GM23338 (cell line): ENCODE results near the gene HECTD1. TPM values are rescaled to one million over a fixed set of nuclear protein-coding genes. Genes with fewer than 3 reads are reported as not detected.
A peak's percentile ranks its signal among the peaks of the same experiment; 100 is the strongest.

Experiments used
- ATAC-seq: fragments of 200-7000 bp; cut with Tn5 transposase; 3 replicates; pipeline ENCODE4 v1.9.1; 2020
- DNase-seq: peaks from one replicate; pipeline ENCODE4 v3.0.0-alpha.2; 2015; ENCODE audit warnings: low spot score
- H2AFZ ChIP-seq: fragments of 200-600 bp; sonication (generic); 2 replicates; pipeline ENCODE4 v1.8.0; 2016; ENCODE audit warnings: antibody characterized with exemption, mild to moderate bottlenecking, moderate library complexity
- H3F3A ChIP-seq: fragments of 200-600 bp; sonication (generic); replicated peaks from 2 replicates; pipeline ENCODE4 v1.8.0; 2017; ENCODE audit warnings: antibody characterized with exemption, mixed run types, low read depth
- H3K27ac ChIP-seq: fragments of 200-600 bp; sonication (generic); 2 replicates; pipeline ENCODE4 v1.6.1; 2016; ENCODE audit warnings: low read depth
- H3K27me3 ChIP-seq: fragments of 200-600 bp; sonication (generic); 2 replicates; pipeline ENCODE4 v1.8.0; 2016; ENCODE audit warnings: mild to moderate bottlenecking, mixed run types, moderate library complexity; ENCODE audit not compliant: insufficient read depth
- H3K36me3 ChIP-seq: fragments of 200-600 bp; sonication (generic); 2 replicates; pipeline ENCODE4 v1.8.0; 2016; ENCODE audit warnings: mild to moderate bottlenecking; ENCODE audit not compliant: insufficient read depth
- H3K4me1 ChIP-seq: fragments of 200-600 bp; sonication (generic); 2 replicates; pipeline ENCODE4 v1.8.0; 2016; ENCODE audit warnings: mild to moderate bottlenecking, moderate library complexity; ENCODE audit not compliant: insufficient read depth
- H3K4me2 ChIP-seq: fragments of 200-600 bp; sonication (generic); 2 replicates; pipeline ENCODE4 v1.7.1; 2017; ENCODE audit warnings: mixed run types
- H3K4me3 ChIP-seq: fragments of 200-600 bp; sonication (generic); 2 replicates; pipeline ENCODE4 v1.6.1; 2016; ENCODE audit warnings: mixed run types
- H3K79me2 ChIP-seq: fragments of 200-600 bp; sonication (generic); replicated peaks from 2 replicates; pipeline ENCODE4 v1.8.0; 2017; ENCODE audit warnings: mild to moderate bottlenecking; ENCODE audit not compliant: insufficient read depth
- H3K9me2 ChIP-seq: fragments of 200-600 bp; sonication (generic); 2 replicates; pipeline ENCODE4 v1.8.0; 2017; ENCODE audit not compliant: insufficient read depth
- H4K20me1 ChIP-seq: fragments of 200-600 bp; sonication (generic); replicated peaks from 2 replicates; pipeline ENCODE4 v1.8.0; 2017; ENCODE audit warnings: mild to moderate bottlenecking; ENCODE audit not compliant: insufficient read depth
- H3K27ac Mint-ChIP-seq: 2 replicates; pipeline ENCODE4 v1.8.0; 2020; ENCODE audit warnings: inconsistent platforms, mild to moderate bottlenecking, moderate library complexity, mixed read lengths
- H3K27me3 Mint-ChIP-seq: 3 replicates; pipeline ENCODE4 v1.8.0; 2022; ENCODE audit warnings: low read depth, mild to moderate bottlenecking, moderate library complexity, mixed read lengths, inconsistent platforms; ENCODE audit not compliant: insufficient read depth, poor library complexity
- H3K36me3 Mint-ChIP-seq: 3 replicates; pipeline ENCODE4 v1.8.0; 2021; ENCODE audit warnings: low read depth, mild to moderate bottlenecking, inconsistent platforms, moderate library complexity, mixed read lengths
- H3K4me1 Mint-ChIP-seq: 3 replicates; pipeline ENCODE4 v1.8.0; 2020; ENCODE audit warnings: mild to moderate bottlenecking, inconsistent platforms, mixed read lengths
- H3K4me3 Mint-ChIP-seq: 3 replicates; pipeline ENCODE4 v1.8.0; 2021; ENCODE audit warnings: moderate library complexity, mild to moderate bottlenecking, inconsistent platforms, mixed read lengths
- H3K9me3 Mint-ChIP-seq: 3 replicates; pipeline ENCODE4 v1.8.0; 2020; ENCODE audit warnings: moderate library complexity, mild to moderate bottlenecking, inconsistent platforms, mixed read lengths
- EZH2 ChIP-seq: fragments of 200-600 bp; sonication (generic); IDR thresholded peaks from one replicate; pipeline ENCODE4 v1.8.0; 2017; ENCODE audit warnings: antibody characterized with exemption, mild to moderate bottlenecking, low read depth; ENCODE audit not compliant: unreplicated experiment
- EZH2phosphoT487 ChIP-seq: fragments of 200-600 bp; sonication (generic); IDR thresholded peaks from one replicate; pipeline ENCODE4 v1.8.1; 2018; ENCODE audit warnings: antibody characterized with exemption; ENCODE audit not compliant: unreplicated experiment
- NANOG ChIP-seq: IDR thresholded peaks from 2 replicates; pipeline ENCODE4 v1.6.1; 2016; ENCODE audit warnings: antibody characterized with exemption, borderline replicate concordance
- POLR2AphosphoS5 ChIP-seq: IDR thresholded peaks from 2 replicates; pipeline ENCODE4 v1.6.1; 2016; ENCODE audit warnings: antibody characterized with exemption, low read depth
- polyA plus RNA-seq: library from polyadenylated mRNA; unstranded; fragments of >200 nt; fragmentation: Nextera tagmentation; extraction: Ambion mirVana; gene quantifications from 2 replicates; pipeline ENCODE4 v1.2.1, GENCODE V29; 2016
- total RNA-seq: library from RNA; depleted of rRNA; stranded (reverse); fragments of >200 nt; shearing (Covaris generic); gene quantifications from 2 replicates; pipeline ENCODE4 v1.2.3, GENCODE V29; 2014
- TF ChIP-seq, protein P1 (sequence below): fragments of 250-450 bp; sonication (Bioruptor Pico); IDR thresholded peaks from 2 replicates; pipeline ENCODE4 v1.5.0; 2020; ENCODE audit warnings: mild to moderate bottlenecking, moderate library complexity

HECTD1 gene
- total and polyA plus RNA-seq, 2 experiments from 2014 or later: 42.1 to 132 TPM

DNA sequence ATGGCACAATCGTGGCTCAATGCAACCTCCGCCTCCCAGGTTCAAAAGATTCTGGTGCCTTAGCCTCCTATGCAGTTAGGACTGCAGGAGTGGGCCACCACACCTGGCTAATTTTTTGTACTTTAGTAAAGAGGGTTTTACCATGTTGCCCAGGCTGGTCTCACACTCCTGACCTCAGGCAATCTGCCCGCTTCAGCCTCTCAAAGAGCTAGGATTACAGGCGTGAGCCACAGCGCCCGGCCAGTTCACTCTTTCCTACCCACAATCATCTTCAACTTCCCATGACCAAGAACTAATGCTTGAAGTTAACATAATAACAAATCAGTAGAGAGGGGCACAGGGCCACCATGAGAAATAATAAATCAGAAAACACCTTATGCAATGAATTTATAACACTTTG is 82.4 kb downstream of the HECTD1 start:
- Histone ChIP-seq H3K79me2 (no peaks in the 10 kb centered on the region), H4K20me1 (no peaks in the 10 kb centered on the region), H3K27me3 (no peaks in the 10 kb centered on the region), H3K36me3 (peaks cover 10% of the 10 kb centered on the region; the same call in 1 of the 2 replicates), H3K4me2 (no peak overlapping the region), H3K4me3 (no peak overlapping the region), H3F3A (no peaks in the 10 kb centered on the region), H3K4me1 (peaks cover 11% of the 10 kb centered on the region), H3K27ac (no peak overlapping the region), H3K9me2 (no peaks in the 10 kb centered on the region), H2AFZ (no peak overlapping the region)
- peaks cover 44% of the 10 kb centered on the region for H3K36me3 Mint-ChIP-seq
- H3K27me3 Mint-ChIP-seq: no peaks in the 10 kb centered on the region
- H3K27ac Mint-ChIP-seq: no peak overlapping the region
- no peaks in the 10 kb centered on the region for H3K9me3 Mint-ChIP-seq
- no peak overlapping the region for H3K4me3 Mint-ChIP-seq
- ATAC-seq (no peak), DNase-seq (no peak)
- TF ChIP-seq NANOG (no peak), EZH2 (no peak), POLR2AphosphoS5 (no peak)
- peaks cover 24% of the 10 kb centered on the region for H3K4me1 Mint-ChIP-seq

DNA sequence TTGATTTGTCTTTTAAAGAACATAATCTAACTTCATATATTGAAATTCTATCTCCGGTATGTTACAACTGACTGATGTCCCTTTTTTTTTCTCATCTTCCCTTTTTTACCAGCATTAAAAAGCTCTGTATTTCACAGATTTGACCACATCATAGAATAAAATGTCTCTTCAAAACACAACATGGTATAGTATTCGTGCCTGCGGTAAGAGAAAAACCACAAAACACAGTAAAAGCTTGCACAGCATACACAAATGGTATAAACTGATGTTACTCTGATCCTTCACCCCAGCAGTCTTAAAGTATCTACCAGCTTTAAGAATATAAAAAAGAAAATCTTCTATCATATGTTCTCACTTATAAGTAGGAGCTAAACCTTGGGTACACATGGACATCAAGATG is 83.4 kb downstream of the HECTD1 start:
- Mint-ChIP-seq H3K4me1 (peaks cover 24% of the 10 kb centered on the region), H3K4me3 (no peak overlapping the region), H3K36me3 (peaks cover 48% of the 10 kb centered on the region), H3K9me3 (no peaks in the 10 kb centered on the region), H3K27me3 (no peaks in the 10 kb centered on the region), H3K27ac (no peak overlapping the region)
- Histone ChIP-seq H3F3A (no peaks in the 10 kb centered on the region), H3K4me3 (no peak overlapping the region), H3K4me2 (0 out of 2 replicates have a peak overlapping the region, but pooled peaks have one; percentile 16), H3K27me3 (no peaks in the 10 kb centered on the region), H4K20me1 (no peaks in the 10 kb centered on the region), H3K9me2 (no peaks in the 10 kb centered on the region), H3K79me2 (no peaks in the 10 kb centered on the region), H3K4me1 (peaks cover 11% of the 10 kb centered on the region), H3K27ac (no peak overlapping the region), H3K36me3 (peaks cover 13% of the 10 kb centered on the region; the same call in 1 of the 2 replicates), H2AFZ (no peak overlapping the region)
- DNase-seq (no peak), ATAC-seq (no peak)
- no peak for TF ChIP-seq EZH2phosphoT487
- TF ChIP-seq, protein P1, sequence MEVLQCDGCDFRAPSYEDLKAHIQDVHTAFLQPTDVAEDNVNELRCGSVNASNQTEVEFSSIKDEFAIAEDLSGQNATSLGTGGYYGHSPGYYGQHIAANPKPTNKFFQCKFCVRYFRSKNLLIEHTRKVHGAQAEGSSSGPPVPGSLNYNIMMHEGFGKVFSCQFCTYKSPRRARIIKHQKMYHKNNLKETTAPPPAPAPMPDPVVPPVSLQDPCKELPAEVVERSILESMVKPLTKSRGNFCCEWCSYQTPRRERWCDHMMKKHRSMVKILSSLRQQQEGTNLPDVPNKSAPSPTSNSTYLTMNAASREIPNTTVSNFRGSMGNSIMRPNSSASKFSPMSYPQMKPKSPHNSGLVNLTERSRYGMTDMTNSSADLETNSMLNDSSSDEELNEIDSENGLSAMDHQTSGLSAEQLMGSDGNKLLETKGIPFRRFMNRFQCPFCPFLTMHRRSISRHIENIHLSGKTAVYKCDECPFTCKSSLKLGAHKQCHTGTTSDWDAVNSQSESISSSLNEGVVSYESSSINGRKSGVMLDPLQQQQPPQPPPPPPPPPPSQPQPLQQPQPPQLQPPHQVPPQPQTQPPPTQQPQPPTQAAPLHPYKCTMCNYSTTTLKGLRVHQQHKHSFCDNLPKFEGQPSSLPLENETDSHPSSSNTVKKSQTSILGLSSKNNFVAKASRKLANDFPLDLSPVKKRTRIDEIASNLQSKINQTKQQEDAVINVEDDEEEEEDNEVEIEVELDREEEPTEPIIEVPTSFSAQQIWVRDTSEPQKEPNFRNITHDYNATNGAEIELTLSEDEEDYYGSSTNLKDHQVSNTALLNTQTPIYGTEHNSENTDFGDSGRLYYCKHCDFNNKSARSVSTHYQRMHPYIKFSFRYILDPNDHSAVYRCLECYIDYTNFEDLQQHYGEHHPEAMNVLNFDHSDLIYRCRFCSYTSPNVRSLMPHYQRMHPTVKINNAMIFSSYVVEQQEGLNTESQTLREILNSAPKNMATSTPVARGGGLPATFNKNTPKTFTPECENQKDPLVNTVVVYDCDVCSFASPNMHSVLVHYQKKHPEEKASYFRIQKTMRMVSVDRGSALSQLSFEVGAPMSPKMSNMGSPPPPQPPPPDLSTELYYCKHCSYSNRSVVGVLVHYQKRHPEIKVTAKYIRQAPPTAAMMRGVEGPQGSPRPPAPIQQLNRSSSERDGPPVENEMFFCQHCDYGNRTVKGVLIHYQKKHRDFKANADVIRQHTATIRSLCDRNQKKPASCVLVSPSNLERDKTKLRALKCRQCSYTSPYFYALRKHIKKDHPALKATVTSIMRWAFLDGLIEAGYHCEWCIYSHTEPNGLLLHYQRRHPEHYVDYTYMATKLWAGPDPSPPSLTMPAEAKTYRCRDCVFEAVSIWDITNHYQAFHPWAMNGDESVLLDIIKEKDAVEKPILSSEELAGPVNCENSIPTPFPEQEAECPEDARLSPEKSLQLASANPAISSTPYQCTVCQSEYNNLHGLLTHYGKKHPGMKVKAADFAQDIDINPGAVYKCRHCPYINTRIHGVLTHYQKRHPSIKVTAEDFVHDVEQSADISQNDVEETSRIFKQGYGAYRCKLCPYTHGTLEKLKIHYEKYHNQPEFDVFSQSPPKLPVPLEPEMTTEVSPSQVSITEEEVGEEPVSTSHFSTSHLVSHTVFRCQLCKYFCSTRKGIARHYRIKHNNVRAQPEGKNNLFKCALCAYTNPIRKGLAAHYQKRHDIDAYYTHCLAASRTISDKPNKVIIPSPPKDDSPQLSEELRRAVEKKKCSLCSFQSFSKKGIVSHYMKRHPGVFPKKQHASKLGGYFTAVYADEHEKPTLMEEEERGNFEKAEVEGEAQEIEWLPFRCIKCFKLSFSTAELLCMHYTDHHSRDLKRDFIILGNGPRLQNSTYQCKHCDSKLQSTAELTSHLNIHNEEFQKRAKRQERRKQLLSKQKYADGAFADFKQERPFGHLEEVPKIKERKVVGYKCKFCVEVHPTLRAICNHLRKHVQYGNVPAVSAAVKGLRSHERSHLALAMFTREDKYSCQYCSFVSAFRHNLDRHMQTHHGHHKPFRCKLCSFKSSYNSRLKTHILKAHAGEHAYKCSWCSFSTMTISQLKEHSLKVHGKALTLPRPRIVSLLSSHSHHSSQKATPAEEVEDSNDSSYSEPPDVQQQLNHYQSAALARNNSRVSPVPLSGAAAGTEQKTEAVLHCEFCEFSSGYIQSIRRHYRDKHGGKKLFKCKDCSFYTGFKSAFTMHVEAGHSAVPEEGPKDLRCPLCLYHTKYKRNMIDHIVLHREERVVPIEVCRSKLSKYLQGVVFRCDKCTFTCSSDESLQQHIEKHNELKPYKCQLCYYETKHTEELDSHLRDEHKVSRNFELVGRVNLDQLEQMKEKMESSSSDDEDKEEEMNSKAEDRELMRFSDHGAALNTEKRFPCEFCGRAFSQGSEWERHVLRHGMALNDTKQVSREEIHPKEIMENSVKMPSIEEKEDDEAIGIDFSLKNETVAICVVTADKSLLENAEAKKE (CRISPR knock-in tag): no peak
